Muscle of leg (tissue), 11 donors: ENCODE data around the gene RFTN1. TPM values are rescaled to one million over a fixed set of nuclear protein-coding genes. Genes with fewer than 3 reads are reported as not detected.

Experiments
- DNase-seq: peaks from one replicate; pipeline ENCODE4 v3.0.0; 2013
- H3K27ac ChIP-seq: one replicate; pipeline ENCODE4 v1.5.1; 2013; ENCODE audit warnings: mild to moderate bottlenecking, low read length, control low read depth
- H3K27me3 ChIP-seq: one replicate; pipeline ENCODE4 v1.6.1; 2013; ENCODE audit warnings: low read length; ENCODE audit not compliant: control insufficient read depth, insufficient read depth
- H3K36me3 ChIP-seq: one replicate; pipeline ENCODE4 v1.6.1; 2013; ENCODE audit warnings: low read length; ENCODE audit not compliant: control insufficient read depth, insufficient read depth
- H3K4me1 ChIP-seq: one replicate; pipeline ENCODE4 v1.6.1; 2013; ENCODE audit warnings: low read length; ENCODE audit not compliant: control insufficient read depth, insufficient read depth
- H3K4me3 ChIP-seq: one replicate; pipeline ENCODE4 v1.5.1; 2013; ENCODE audit warnings: low read length, control low read depth
- H3K9me3 ChIP-seq: replicated peaks from 2 replicates; pipeline ENCODE4 v1.6.1; 2013; ENCODE audit warnings: low read depth, low read length; ENCODE audit not compliant: control insufficient read depth
- WGBS: methylation state at CpG from one replicate; pipeline ENCODE4 v1.1.5; 2013; ENCODE audit warnings: missing lambda C conversion rate; ENCODE audit not compliant: insufficient coverage; 5-methylcytosine and 5-hydroxymethylcytosine counted together
- polyA plus RNA-seq, 8 donors: library from polyadenylated mRNA; unstranded; fragments of 120-200 nt; gene quantifications; one replicate each; pipeline versions ENCODE4 v1.2.1 to v1.2.3, GENCODE V29; 2013; ENCODE audit warnings: inconsistent platforms in 1 of 8, low replicate concordance in 1 of 8; ENCODE audit not compliant: insufficient read length in 8 of 8, insufficient read depth in 1 of 8
- total RNA-seq: library from RNA; stranded (reverse); fragments of 120-200 nt; gene quantifications from one replicate; pipeline ENCODE4 v1.2.4, GENCODE V29; 2013

Gene RFTN1
- total and polyA plus RNA-seq, 9 donors, result 15.0 to 19.2 (median 15.6) TPM

- WGBS, result 77% methylated on average over 8 of the region's 11 CpGs
- Histone ChIP-seq H3K9me3 (no peaks in the 10 kb centered on the region), H3K27me3 (no peaks in the 10 kb centered on the region), H3K4me1 (no peaks in the 10 kb centered on the region), H3K4me3 (no peak overlapping the region), H3K27ac (no peak overlapping the region), H3K36me3 (peaks cover 13% of the 10 kb centered on the region)
- no peak for DNase-seq
Measured at GRCh38 chr3:16487511-16488175, 25.9 kb downstream of the RFTN1 start.

GRCh38 chr3:16486951-16487480, 26.5 kb downstream of the RFTN1 start:
- peaks cover under 1% of the 10 kb centered on the region for H3K4me1 ChIP-seq
- peaks cover 8% of the 10 kb centered on the region for H3K36me3 ChIP-seq
- no peak for DNase-seq
- H3K9me3 ChIP-seq, result no peaks in the 10 kb centered on the region
- no peak overlapping the region for H3K4me3 ChIP-seq
- no peak overlapping the region for H3K27ac ChIP-seq
- WGBS, result no CpG with 5 or more reads among the region's 6 CpGs
- no peaks in the 10 kb centered on the region for H3K27me3 ChIP-seq

- H3K4me3 ChIP-seq, result no peak overlapping the region
- WGBS, result 88% methylated on average over 2 of the region's 2 CpGs
- H3K9me3 ChIP-seq, result no peaks in the 10 kb centered on the region
- H3K27ac ChIP-seq, result no peak overlapping the region
- peaks cover 5% of the 10 kb centered on the region for H3K36me3 ChIP-seq
- no peak for DNase-seq
- H3K27me3 ChIP-seq, result no peaks in the 10 kb centered on the region
- peaks cover 4% of the 10 kb centered on the region for H3K4me1 ChIP-seq
Measured at GRCh38 chr3:16486201-16486600, 27.3 kb downstream of the RFTN1 start.

GRCh38 chr3:16485395-16485992, 28.0 kb downstream of the RFTN1 start:
- Histone ChIP-seq H3K36me3 (peaks cover 5% of the 10 kb centered on the region), H3K27me3 (no peaks in the 10 kb centered on the region), H3K4me3 (no peak overlapping the region), H3K27ac (no peak overlapping the region), H3K4me1 (peaks cover 4% of the 10 kb centered on the region), H3K9me3 (no peaks in the 10 kb centered on the region)
- WGBS, result no CpG with 5 or more reads among the region's 5 CpGs
- no peak for DNase-seq

- Histone ChIP-seq H3K9me3 (no peaks in the 10 kb centered on the region), H3K4me1 (peaks cover 4% of the 10 kb centered on the region), H3K4me3 (no peak overlapping the region), H3K36me3 (no peaks in the 10 kb centered on the region), H3K27ac (no peak overlapping the region), H3K27me3 (no peaks in the 10 kb centered on the region)
- WGBS, result no CpG with 5 or more reads among the region's 2 CpGs
- no peak for DNase-seq
Measured at GRCh38 chr3:16484984-16485383, 28.5 kb downstream of the RFTN1 start.

GRCh38 chr3:16484216-16484615, 29.3 kb downstream of the RFTN1 start:
- no peak overlapping the region for H3K4me3 ChIP-seq
- H3K27ac ChIP-seq, result no peak overlapping the region
- H3K27me3 ChIP-seq, result no peaks in the 10 kb centered on the region
- 20% methylated on average over 1 of the region's 6 CpGs for WGBS
- H3K9me3 ChIP-seq, result no peaks in the 10 kb centered on the region
- DNase-seq, result peak; percentile 55
- peaks cover 4% of the 10 kb centered on the region for H3K4me1 ChIP-seq
- H3K36me3 ChIP-seq, result no peaks in the 10 kb centered on the region

- H3K27ac ChIP-seq, result no peak overlapping the region
- DNase-seq, result peak; percentile 11
- 60% methylated on average over 1 of the region's 7 CpGs for WGBS
Measured at GRCh38 chr3:16482770-16483531, 30.5 kb downstream of the RFTN1 start.

GRCh38 chr3:16482194-16482769, 31.2 kb downstream of the RFTN1 start:
- peaks cover 4% of the 10 kb centered on the region for H3K4me1 ChIP-seq
- no peaks in the 10 kb centered on the region for H3K9me3 ChIP-seq
- DNase-seq, result no peak
- H3K4me3 ChIP-seq, result no peak overlapping the region
- no peaks in the 10 kb centered on the region for H3K36me3 ChIP-seq
- no peak overlapping the region for H3K27ac ChIP-seq
- WGBS, result 82% methylated on average over 2 of the region's 5 CpGs
- H3K27me3 ChIP-seq, result no peaks in the 10 kb centered on the region

More at GRCh38 chr3:16482770-16483531, 30.5 kb downstream of the RFTN1 start:
- Histone ChIP-seq H3K4me1 (peaks cover 4% of the 10 kb centered on the region), H3K27me3 (no peaks in the 10 kb centered on the region), H3K36me3 (no peaks in the 10 kb centered on the region), H3K4me3 (no peak overlapping the region), H3K9me3 (no peaks in the 10 kb centered on the region)

GRCh38 chr3:16481546-16481897, 32.0 kb downstream of the RFTN1 start:
- H3K4me1 ChIP-seq, result peaks cover 4% of the 10 kb centered on the region
- H3K9me3 ChIP-seq, result no peaks in the 10 kb centered on the region
- no CpG with 5 or more reads among the region's 3 CpGs for WGBS
- H3K4me3 ChIP-seq, result no peak overlapping the region
- H3K36me3 ChIP-seq, result no peaks in the 10 kb centered on the region
- no peak for DNase-seq
- H3K27me3 ChIP-seq, result no peaks in the 10 kb centered on the region
- peak overlapping the region; percentile 16 for H3K27ac ChIP-seq
